B cell (primary cell): ENCODE results near the gene GRB10. TPM values are rescaled to one million over a fixed set of nuclear protein-coding genes. Genes with fewer than 3 reads are reported as not detected.
"Not testable (repeated sequence)": the region's sequence is repeated elsewhere in the genome, so short reads cannot be mapped to it uniquely, and the experiment has no call there.

Experiments
- ATAC-seq: fragments of 200-7000 bp; cut with Tn5 transposase; one replicate; pipeline ENCODE4 v1.10.0; 2021; ENCODE audit warnings: low read depth, mild to moderate bottlenecking, moderate number of reproducible peaks, moderate library complexity
- CTCF ChIA-PET: fragments of 350-600 bp; sonication (Branson Sonifier 250); formaldehyde crosslinking; loops from one replicate; lab custom pipeline; 2021; ENCODE audit warnings: antibody characterized with exemption, inconsistent platforms; lab: Charles Lee
- POLR2A ChIA-PET: fragments of 350-600 bp; sonication (Branson Sonifier 250); formaldehyde crosslinking; loops from one replicate; lab custom pipeline; 2021; ENCODE audit warnings: antibody characterized with exemption; lab: Charles Lee
- DNase-seq: peaks from one replicate; pipeline ENCODE4 v3.0.0; 2013
- H2AFZ ChIP-seq: 2 replicates; pipeline ENCODE4 v1.6.1; 2012; ENCODE audit warnings: mild to moderate bottlenecking, low read depth, low read length; ENCODE audit not compliant: insufficient read depth, poor library complexity, severe bottlenecking
- H3K27ac ChIP-seq, 2 donors: 1 replicate in 1 of 2; 2 replicates in 1 of 2; pipeline ENCODE4 v1.5.1; 2012 to 2013; ENCODE audit warnings: low read length in 2 of 2, mild to moderate bottlenecking in 2 of 2, moderate library complexity in 1 of 2
- H3K27me3 ChIP-seq, 4 experiments: fragments of 200-600 bp in 1 of 4; sonication (generic) in 1 of 4; replicated peaks in 1 of 4; 1 replicate in 2 of 4; 2 replicates in 2 of 4; pipeline versions ENCODE4 v1.6.1 to v1.7.0; 2013 to 2016; ENCODE audit warnings: low read length in 3 of 4, mild to moderate bottlenecking in 2 of 4, mixed read lengths in 1 of 4, moderate library complexity in 1 of 4; ENCODE audit not compliant: insufficient read depth in 4 of 4, control insufficient read depth in 3 of 4; ENCODE audit errors: control extremely low read depth in 1 of 4
- H3K36me3 ChIP-seq, 2 experiments: replicated peaks in 1 of 2; 1 replicate in 1 of 2; 2 replicates in 1 of 2; pipeline versions ENCODE4 v1.6.1 to v1.7.1; 2013; ENCODE audit warnings: low read length in 1 of 2; ENCODE audit not compliant: insufficient read depth in 2 of 2, control insufficient read depth in 1 of 2; ENCODE audit errors: control extremely low read depth in 1 of 2, extremely low read depth in 1 of 2
- H3K4me1 ChIP-seq, 2 donors: fragments of 200-600 bp in 1 of 2; sonication (generic) in 1 of 2; 1 replicate in 1 of 2; 2 replicates in 1 of 2; pipeline versions ENCODE4 v1.5.1 to v1.6.1; 2013 to 2017; ENCODE audit warnings: low read length in 2 of 2; ENCODE audit not compliant: control insufficient read depth in 2 of 2, insufficient read depth in 2 of 2
- H3K4me2 ChIP-seq: replicated peaks from 2 replicates; pipeline ENCODE3; 2012; ENCODE audit warnings: mild to moderate bottlenecking, low read depth, low read length; ENCODE audit not compliant: poor library complexity, severe bottlenecking
- H3K4me3 ChIP-seq, 5 experiments: fragments of 200-600 bp in 1 of 5; sonication (generic) in 1 of 5; 1 replicate in 3 of 5; 2 replicates in 2 of 5; pipeline versions ENCODE4 v1.5.1 to v1.7.0; 2011 to 2016; ENCODE audit warnings: low read length in 4 of 5, mild to moderate bottlenecking in 4 of 5, low read depth in 2 of 5, control low read depth in 1 of 5, moderate library complexity in 1 of 5; ENCODE audit not compliant: insufficient read depth in 1 of 5; ENCODE audit errors: control extremely low read depth in 1 of 5, extremely low read depth in 1 of 5
- H3K79me2 ChIP-seq: fragments of 200-600 bp; sonication (generic); one replicate; pipeline ENCODE4 v1.6.0; 2016; ENCODE audit warnings: low read length; ENCODE audit not compliant: control insufficient read depth, insufficient read depth
- H3K9ac ChIP-seq: fragments of 200-600 bp; sonication (generic); 2 replicates; pipeline ENCODE4 v1.6.1; 2017; ENCODE audit warnings: mild to moderate bottlenecking, low read length, moderate library complexity
- H3K9me3 ChIP-seq, 3 donors: one replicate each; pipeline versions ENCODE4 v1.6.1 to v1.7.1; 2013; ENCODE audit warnings: low read length in 2 of 3; ENCODE audit not compliant: control insufficient read depth in 2 of 3, insufficient read depth in 1 of 3; ENCODE audit errors: control extremely low read depth in 1 of 3
- H4K20me1 ChIP-seq: 2 replicates; pipeline ENCODE4 v1.6.0; 2012; ENCODE audit warnings: mild to moderate bottlenecking, low read length; ENCODE audit not compliant: insufficient read depth, control insufficient read depth, poor library complexity, severe bottlenecking
- H3K27ac Mint-ChIP-seq: one replicate; pipeline ENCODE4 v1.8.0; 2021; ENCODE audit warnings: mixed read lengths
- H3K27me3 Mint-ChIP-seq: one replicate; pipeline ENCODE4 v1.8.0; 2021; ENCODE audit warnings: mixed read lengths
- H3K4me1 Mint-ChIP-seq: one replicate; pipeline ENCODE4 v1.8.0; 2021; ENCODE audit warnings: mixed read lengths
- H3K4me3 Mint-ChIP-seq: one replicate; pipeline ENCODE4 v1.8.0; 2021; ENCODE audit warnings: mixed read lengths
- H3K9me3 Mint-ChIP-seq: one replicate; pipeline ENCODE4 v1.8.0; 2022; ENCODE audit warnings: mixed read lengths; ENCODE audit not compliant: insufficient read depth
- CTCF ChIP-seq: fragments of 200-600 bp; IDR thresholded peaks from one replicate; pipeline ENCODE4 v1.8.0; 2022; ENCODE audit warnings: antibody characterized with exemption, mild to moderate bottlenecking
- EZH2 ChIP-seq: IDR thresholded peaks from 2 replicates; pipeline ENCODE4 v1.6.1; 2012; ENCODE audit warnings: borderline replicate concordance, low read depth, mild to moderate bottlenecking, moderate library complexity, low read length; ENCODE audit not compliant: insufficient read depth, poor library complexity, severe bottlenecking
- WGBS: methylation state at CpG from one replicate; pipeline ENCODE4 v1.1.5; 2013; ENCODE audit warnings: missing lambda C conversion rate; ENCODE audit not compliant: insufficient coverage; 5-methylcytosine and 5-hydroxymethylcytosine counted together
- intact Hi-C: fragments of 100-400 bp; cut with micrococcal nuclease; formaldehyde crosslinking; loops from one replicate; pipeline ENCODE4 v1.10.0; 2022
- polyA plus RNA-seq: library from polyadenylated mRNA; depleted of rRNA; stranded (reverse); fragments of >200 nt; gene quantifications from 2 replicates; pipeline ENCODE4 v1.2.3, GENCODE V29; 2012
- total RNA-seq, 2 donors: library from RNA; stranded (reverse); fragments of 120-200 nt in 1 of 2; gene quantifications; 1 replicate in 1 of 2; 2 replicates in 1 of 2; pipeline versions ENCODE4 v1.2.3 to v1.2.4, GENCODE V29; 2013 to 2022

Gene GRB10
- total and polyA plus RNA-seq, 2 donors (not counting 1 experiment from before 2014, with no cell fraction given): 0.04 TPM; not detected in 1

- no peaks in the 10 kb centered on the region for H3K79me2 ChIP-seq
- no peaks in the 10 kb centered on the region for H3K36me3 ChIP-seq
- H3K27ac ChIP-seq: no peak overlapping the region
- POLR2A ChIA-PET: no interaction called here
- H4K20me1 ChIP-seq: no peaks in the 10 kb centered on the region
- H3K9ac ChIP-seq: no peak overlapping the region
- Mint-ChIP-seq H3K4me1 (no peaks in the 10 kb centered on the region), H3K27me3 (peaks cover 21% of the 10 kb centered on the region), H3K9me3 (no peaks in the 10 kb centered on the region), H3K27ac (no peak overlapping the region), H3K4me3 (no peak overlapping the region)
- H3K9me3 ChIP-seq: peaks cover 0 to 19% (median 13%) of the 10 kb centered on the region in 3 donors
- no peak overlapping the region for H3K4me2 ChIP-seq
- no peak overlapping the region for H2AFZ ChIP-seq
- WGBS: 92% methylated on average over 5 of the region's 5 CpGs
- DNase-seq (no peak), ATAC-seq (no peak)
- CTCF ChIA-PET: no interaction called here
- intact Hi-C loops: no loop called here
- no peaks in the 10 kb centered on the region for H3K4me1 ChIP-seq
- TF ChIP-seq EZH2 (no peak), CTCF (no peak)
- H3K27me3 ChIP-seq: no peaks in the 10 kb centered on the region
- no peak overlapping the region for H3K4me3 ChIP-seq
These were observed 197.8 kb downstream of the GRB10 start for GRCh38 chr7:50584793-50585408.

- Histone ChIP-seq H3K9ac (no peak overlapping the region), H3K4me3 (no peak overlapping the region), H3K4me2 (no peak overlapping the region), H2AFZ (no peak overlapping the region), H3K79me2 (no peaks in the 10 kb centered on the region), H3K36me3 (no peaks in the 10 kb centered on the region), H3K9me3 (peaks cover 0 to 19% (median 13%) of the 10 kb centered on the region in 3 donors), H4K20me1 (no peaks in the 10 kb centered on the region), H3K27me3 (no peaks in the 10 kb centered on the region), H3K4me1 (no peaks in the 10 kb centered on the region), H3K27ac (no peak overlapping the region)
- no peak for ATAC-seq
- TF ChIP-seq EZH2 (no peak), CTCF (no peak)
- Mint-ChIP-seq H3K27ac (no peak overlapping the region), H3K27me3 (peaks cover 20% of the 10 kb centered on the region), H3K4me3 (no peak overlapping the region), H3K9me3 (no peaks in the 10 kb centered on the region), H3K4me1 (no peaks in the 10 kb centered on the region)
- WGBS: 81% methylated on average over 2 of the region's 4 CpGs
- ChIA-PET POLR2A (no interaction called here), CTCF (no interaction called here)
- no peak for DNase-seq
- intact Hi-C loops: no loop called here
These were observed 198.3 kb downstream of the GRB10 start for GRCh38 chr7:50584386-50584785.

- DNase-seq, CTCF ChIA-PET, H3K9ac ChIP-seq, H3K27me3 ChIP-seq, H3K79me2 ChIP-seq, POLR2A ChIA-PET, H3K36me3 ChIP-seq, intact Hi-C loops, H3K4me3 ChIP-seq, H2AFZ ChIP-seq, ATAC-seq, H3K4me3 Mint-ChIP-seq, H3K4me2 ChIP-seq, H4K20me1 ChIP-seq, H3K4me1 Mint-ChIP-seq, H3K27ac ChIP-seq, H3K27ac Mint-ChIP-seq, H3K9me3 Mint-ChIP-seq, H3K4me1 ChIP-seq: not testable (repeated sequence)
- H3K9me3 ChIP-seq: peaks cover 0 to 19% (median 13%) of the 10 kb centered on the region in 3 donors
- WGBS: 100% methylated on average over 4 of the region's 4 CpGs
- peaks cover 19% of the 10 kb centered on the region for H3K27me3 Mint-ChIP-seq
These were observed 199.4 kb downstream of the GRB10 start for GRCh38 chr7:50583295-50583694.
